NCI-H345 (cell line): ENCODE data around the gene NDUFA7.
"Not testable (repeated sequence)": the region's sequence is repeated elsewhere in the genome, so short reads cannot be mapped to it uniquely, and the experiment has no call there.

Source experiments
- DNase-seq: peaks from one replicate; lab custom pipeline; 2025; lab: John Stamatoyannopoulos, UW

The NDUFA7 gene

GRCh38 chr19:8319807-8320520 lies 1.2 kb downstream of the NDUFA7 start:
- DNase-seq = no peak

- DNase-seq = not testable (repeated sequence)
Measured at GRCh38 chr19:8318835-8319234, 2.3 kb downstream of the NDUFA7 start.

- no peak for DNase-seq
Measured at GRCh38 chr19:8316351-8317125, 4.6 kb downstream of the NDUFA7 start.

- not testable (repeated sequence) for DNase-seq
Measured at GRCh38 chr19:8314981-8315640, 6.1 kb downstream of the NDUFA7 start.

GRCh38 chr19:8311461-8312260 lies 9.5 kb downstream of the NDUFA7 start:
- DNase-seq = peak; percentile 9

GRCh38 chr19:8310342-8311055 lies 10.7 kb downstream of the NDUFA7 start:
- DNase-seq = no peak

- DNase-seq = no peak
Measured at GRCh38 chr19:8308891-8309291, 12.3 kb downstream of the NDUFA7 start.

GRCh38 chr19:8307965-8308866 lies 13.0 kb downstream of the NDUFA7 start, which contains the start of gene CD320:
Gene CD320 (minus strand): TSS chr19:8308358. CDS start chr19:8308290, 68 bp downstream.
- peak; percentile 94 for DNase-seq

GRCh38 chr19:8307400-8307964 lies 13.7 kb downstream of the NDUFA7 start:
- DNase-seq = peak; percentile 28

GRCh38 chr19:8306235-8307054 lies 14.7 kb downstream of the NDUFA7 start:
- no peak for DNase-seq

GRCh38 chr19:8305798-8306197 lies 15.4 kb downstream of the NDUFA7 start:
- no peak for DNase-seq

- DNase-seq = no peak
Measured at GRCh38 chr19:8304841-8305621, 16.1 kb downstream of the NDUFA7 start.

GRCh38 chr19:8302734-8303133 lies 18.4 kb downstream of the NDUFA7 start:
- no peak for DNase-seq

GRCh38 chr19:8302357-8302691 lies 18.9 kb downstream of the NDUFA7 start:
- DNase-seq = no peak

GRCh38 chr19:8291337-8291736 lies 29.8 kb downstream of the NDUFA7 start:
- DNase-seq = not testable (repeated sequence)

- DNase-seq = not testable (repeated sequence)
Measured at GRCh38 chr19:8276508-8276907, 44.7 kb downstream of the NDUFA7 start.

- no peak for DNase-seq
Measured at GRCh38 chr19:8269724-8270123, 51.5 kb downstream of the NDUFA7 start.

GRCh38 chr19:8265872-8266271 lies 55.3 kb downstream of the NDUFA7 start:
- DNase-seq = no peak
